HG03342 (cell line): ENCODE data around the gene RAB2B.

Experiments used
- ATAC-seq: cut with Tn5 transposase; IDR thresholded peaks from one replicate; pipeline ENCODE4 v1.9.1; 2021; ENCODE audit warnings: mild to moderate bottlenecking, moderate library complexity; ENCODE audit not compliant: unreplicated experiment

Gene RAB2B

GRCh38 chr14:21476925-21477681 is at the start of gene RAB2B, which contains the start of gene TOX4:
RAB2B (minus strand) TSS chr14:21476959; CDS start chr14:21476872, 87 bp downstream.
TOX4 (plus strand) TSS chr14:21477195; CDS start chr14:21477279, 84 bp downstream.
- peak; percentile 99 for ATAC-seq

DNA sequence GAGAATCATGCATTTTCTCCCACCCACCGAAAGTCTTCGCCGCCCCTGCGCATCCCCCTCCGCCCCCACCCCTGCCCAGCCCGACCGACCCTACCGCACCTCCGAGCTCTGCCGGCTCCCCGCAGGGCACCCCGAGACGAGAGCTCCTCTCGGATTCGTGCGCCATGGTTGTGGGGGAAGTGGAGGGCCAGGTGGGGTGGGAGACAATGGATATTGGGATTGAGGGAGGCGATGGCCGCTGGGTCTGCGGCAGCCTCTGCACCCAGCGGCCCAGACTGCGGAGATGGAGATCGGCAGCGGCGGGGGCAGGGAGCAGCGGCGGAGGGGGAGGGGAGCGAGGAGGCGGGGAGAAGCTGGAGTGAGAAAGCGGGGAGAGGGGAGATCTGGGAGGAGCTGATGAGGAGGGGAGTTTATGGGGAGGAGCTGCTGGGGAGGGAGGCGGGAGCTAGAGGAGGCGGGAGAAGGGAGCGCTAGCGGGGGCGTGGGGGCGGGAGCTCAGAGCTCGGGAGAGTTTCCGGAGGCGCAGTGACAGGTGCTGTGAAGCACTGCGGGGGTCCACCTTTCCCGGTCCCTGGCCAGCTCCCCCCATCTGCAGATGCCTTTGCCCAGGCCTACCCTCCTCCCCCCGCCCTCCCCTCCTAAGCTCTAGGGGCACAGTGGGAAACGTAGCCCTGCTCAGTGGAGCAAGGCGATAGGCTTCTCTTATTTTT is 49.4 kb upstream of the RAB2B start, which contains the start of gene SALL2:
TSS of gene SALL2 (minus strand) at position 385 of the 710 bp plus-strand sequence. CDS start at position 166, 219 bp downstream.
- no peak for ATAC-seq

GRCh38 chr14:21525571-21525961 is 48.8 kb upstream of the RAB2B start:
- ATAC-seq: no peak

GRCh38 chr14:21524575-21525490 is 48.1 kb upstream of the RAB2B start:
- ATAC-seq: no peak

- no peak for ATAC-seq
Observed at GRCh38 chr14:21523203-21523602, 46.4 kb upstream of the RAB2B start.

DNA sequence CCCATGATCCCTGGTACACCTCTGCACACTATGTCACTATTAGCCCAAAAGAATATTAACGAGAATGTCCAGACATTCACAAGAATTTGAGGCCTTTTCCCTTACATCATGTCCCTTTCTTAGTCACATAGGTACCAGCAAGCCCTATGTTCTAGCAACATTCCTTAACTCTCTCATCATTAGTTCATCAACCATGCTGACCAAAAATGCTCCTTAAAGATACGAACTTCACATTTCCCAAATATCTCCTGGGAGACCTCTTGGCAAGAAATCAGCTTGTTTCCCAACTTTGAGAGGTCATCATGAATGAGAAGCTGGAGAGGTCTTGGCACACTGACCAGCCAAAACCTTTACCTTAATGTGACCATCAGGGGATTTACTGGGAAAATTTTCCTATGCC is 44.7 kb upstream of the RAB2B start:
- ATAC-seq: no peak

DNA sequence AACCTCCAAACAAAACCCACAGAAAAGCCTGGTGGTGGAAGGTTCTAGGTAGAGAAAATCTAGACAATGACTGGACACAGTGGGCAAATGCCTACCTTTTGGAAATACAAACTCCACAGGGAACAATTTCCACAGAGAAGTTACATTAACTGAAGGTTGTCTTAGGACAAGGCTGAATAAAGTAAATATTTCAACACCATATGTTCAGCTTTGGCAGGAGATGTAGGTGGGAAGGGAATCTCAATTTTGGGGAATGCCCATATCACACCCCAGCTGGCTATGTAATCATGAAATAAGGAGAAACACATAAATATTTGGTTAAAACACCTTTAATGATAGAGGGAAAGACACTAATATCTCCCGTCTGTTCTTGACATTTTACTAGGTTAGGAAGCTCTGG is 44.0 kb upstream of the RAB2B start:
- ATAC-seq: no peak

- ATAC-seq: no peak
Observed at GRCh38 chr14:21518725-21519124, 42.0 kb upstream of the RAB2B start.

DNA sequence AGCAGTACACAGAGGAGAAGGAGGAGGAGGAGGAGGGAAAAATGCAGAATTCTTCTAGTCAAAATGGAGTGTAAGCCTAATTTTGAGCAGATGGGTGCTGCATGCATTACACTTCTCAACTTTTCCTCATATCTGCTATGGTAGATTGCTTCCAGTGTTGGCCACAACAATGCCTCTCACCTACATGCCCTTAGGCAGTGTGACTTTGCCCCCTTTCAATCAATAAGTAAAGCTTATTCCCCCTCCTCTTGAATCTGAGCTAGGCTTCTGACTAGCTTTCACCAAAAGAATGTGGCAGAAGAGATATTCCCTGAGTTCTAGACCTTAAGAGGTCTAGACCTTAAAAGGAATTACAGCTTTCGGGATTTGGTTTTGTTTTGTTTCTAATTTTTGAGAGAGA is 37.6 kb upstream of the RAB2B start:
- ATAC-seq: no peak

DNA sequence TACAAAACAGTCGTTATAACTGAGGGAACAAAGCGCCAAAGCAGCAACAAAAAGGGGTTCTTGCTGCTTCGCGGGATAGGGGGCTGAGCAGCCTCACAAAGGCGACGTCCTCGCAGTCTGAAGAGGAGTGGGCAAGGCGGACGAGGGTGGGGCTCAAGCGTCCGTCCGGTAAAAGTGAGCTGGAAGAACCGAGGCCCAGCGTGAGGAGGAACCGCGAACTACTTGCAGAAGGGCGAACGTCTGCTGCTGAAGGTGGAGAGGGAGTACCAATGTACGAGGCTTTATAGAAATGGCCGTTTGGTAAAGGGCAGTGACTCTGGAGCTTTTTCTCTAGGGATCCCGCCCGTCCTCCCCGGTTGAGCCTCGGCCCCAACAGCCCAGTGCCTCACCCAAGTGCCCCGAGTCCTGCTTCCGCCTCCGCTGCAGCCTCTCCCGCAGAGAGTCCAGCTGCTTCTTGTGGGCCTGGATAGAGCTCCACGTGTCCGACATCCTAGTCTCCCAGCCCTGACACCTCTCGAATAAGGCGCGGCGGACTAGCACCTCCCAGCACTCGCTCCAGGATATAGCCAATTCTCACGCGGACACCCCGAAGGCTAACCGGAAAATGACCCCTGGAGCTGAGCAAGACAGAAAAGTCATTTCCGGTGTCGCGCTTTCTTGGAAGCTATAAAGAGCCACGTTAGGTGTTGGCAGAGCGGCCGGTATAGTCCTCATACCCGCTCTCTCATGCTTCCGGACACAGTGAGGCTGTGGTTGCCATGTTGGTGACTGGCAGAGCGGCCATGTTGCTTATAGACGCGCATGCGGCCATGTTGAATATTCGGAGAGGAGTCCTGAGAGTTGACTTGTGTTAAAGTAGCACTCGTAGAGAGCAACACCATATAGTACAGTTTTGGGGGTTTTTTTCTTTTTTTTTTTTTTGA is 34.2 kb upstream of the RAB2B start, which contains the start of gene METTL3:
TSS of gene METTL3 (minus strand) at position 606 of the 923 bp plus-strand sequence. CDS start at position 489, 117 bp downstream.
- ATAC-seq: peak; percentile 95

DNA sequence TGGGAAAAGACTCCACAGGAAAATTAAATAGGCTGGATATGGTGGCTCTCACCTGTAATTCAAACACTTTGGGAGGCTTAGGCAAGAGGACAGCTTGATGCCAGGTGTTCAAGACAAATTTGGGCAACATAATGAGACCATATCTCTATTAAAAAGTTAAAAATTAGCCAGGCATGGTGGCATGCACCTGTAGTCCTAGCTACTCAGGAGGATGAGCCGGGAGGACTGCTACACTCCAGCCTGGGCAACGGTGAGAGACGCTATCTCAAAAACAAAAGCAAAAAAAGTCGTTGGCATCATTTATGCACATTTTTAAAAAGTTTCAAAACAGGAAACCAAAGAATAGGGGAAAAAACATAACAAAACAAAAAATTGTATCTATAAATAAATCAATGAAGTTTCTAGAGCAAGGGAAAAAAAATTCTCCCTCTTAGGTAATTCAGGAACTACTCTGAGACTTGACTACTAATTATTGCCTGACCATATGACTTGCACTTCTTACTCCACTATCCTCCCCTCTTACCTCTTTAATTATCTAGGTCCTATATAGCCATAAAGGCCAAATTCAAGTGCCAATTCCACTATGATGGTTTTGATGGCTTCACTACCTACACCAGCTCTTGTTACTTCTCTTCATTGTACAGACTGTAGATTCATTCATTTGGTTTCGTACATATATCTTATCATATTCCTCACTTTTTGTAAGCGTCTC is 32.8 kb upstream of the RAB2B start:
- ATAC-seq: no peak

DNA sequence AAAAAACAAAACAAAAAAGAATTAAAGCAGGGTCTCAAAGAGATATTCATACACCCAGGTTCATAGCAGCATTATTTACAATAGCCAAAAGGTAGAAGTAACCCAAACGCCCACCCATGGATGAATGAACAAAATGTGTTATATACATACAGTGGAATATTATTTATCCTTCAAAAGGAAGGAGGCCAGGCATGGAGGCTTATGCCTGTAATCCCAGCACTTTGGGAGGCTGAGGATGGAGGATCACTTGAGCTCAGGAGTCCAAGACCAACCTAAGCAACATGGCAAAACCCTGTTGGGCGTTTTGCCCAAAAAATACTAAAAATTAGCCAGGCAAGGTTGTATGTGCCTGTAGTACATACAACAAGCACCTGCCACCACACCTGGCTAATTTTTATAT is 29.8 kb upstream of the RAB2B start:
- ATAC-seq: no peak

DNA sequence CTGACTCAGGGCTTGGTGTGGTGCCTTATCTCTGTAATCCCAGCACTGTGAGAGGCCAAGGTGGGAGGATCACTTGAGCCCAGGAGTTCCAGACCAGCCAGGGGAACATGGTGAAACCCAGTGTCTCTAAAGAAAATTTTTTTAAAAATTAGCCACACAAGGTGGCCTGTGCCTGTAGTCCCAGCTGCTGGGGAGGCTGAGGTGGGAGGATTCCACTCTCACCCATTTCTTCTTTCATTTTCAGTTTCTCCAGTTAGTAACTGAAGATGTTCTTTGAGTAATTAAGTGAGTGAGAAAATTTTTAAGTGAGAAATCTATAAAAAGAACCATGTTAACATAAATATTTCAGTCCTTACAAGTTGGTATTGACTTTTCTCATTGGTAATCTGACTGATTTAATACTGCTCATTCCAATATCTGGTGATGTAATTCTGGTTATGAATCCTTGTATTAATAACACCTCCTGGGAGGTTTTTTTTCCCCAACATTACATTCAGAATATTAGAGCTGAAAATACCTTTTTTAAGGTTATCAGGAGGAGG is 28.3 kb upstream of the RAB2B start:
- ATAC-seq: peak; percentile 80

DNA sequence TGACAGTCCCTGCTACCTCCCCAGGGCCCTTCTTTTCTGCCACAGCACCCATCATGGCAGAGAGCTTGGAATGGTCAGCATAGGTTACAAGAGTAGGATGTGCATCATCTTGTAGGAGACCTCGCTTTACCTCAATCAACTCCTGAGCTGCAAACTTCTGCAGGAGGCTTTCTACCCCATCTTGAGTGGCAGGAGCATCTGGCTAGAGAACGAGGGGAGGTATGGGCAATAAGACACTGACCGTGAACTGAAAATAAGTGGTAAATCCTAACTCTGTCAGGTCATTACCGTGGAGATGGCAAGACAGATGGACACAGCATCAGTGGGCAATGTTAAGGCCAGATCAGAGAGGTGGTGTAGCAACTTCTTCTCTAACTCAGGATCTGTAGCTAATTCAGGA is 26.6 kb upstream of the RAB2B start:
- ATAC-seq: no peak

DNA sequence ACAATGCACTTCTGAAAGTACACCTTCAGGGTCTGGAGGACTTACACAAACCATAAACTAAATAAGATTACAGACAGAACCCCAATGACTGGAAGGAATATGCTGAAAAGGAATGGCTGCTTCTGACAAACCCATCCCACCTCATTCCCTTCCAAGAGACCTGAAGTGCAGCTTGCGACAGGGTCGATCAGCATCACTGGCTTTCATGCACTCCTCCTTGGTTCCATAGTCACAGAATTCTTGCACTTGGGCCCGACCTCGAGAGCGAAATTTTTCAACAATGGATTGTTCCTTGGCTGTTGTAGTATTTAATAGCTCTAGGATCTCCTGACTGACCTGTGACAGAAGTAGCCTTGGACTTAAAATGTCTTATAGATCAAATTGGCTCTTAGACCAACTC is 24.8 kb upstream of the RAB2B start:
- no peak for ATAC-seq

DNA sequence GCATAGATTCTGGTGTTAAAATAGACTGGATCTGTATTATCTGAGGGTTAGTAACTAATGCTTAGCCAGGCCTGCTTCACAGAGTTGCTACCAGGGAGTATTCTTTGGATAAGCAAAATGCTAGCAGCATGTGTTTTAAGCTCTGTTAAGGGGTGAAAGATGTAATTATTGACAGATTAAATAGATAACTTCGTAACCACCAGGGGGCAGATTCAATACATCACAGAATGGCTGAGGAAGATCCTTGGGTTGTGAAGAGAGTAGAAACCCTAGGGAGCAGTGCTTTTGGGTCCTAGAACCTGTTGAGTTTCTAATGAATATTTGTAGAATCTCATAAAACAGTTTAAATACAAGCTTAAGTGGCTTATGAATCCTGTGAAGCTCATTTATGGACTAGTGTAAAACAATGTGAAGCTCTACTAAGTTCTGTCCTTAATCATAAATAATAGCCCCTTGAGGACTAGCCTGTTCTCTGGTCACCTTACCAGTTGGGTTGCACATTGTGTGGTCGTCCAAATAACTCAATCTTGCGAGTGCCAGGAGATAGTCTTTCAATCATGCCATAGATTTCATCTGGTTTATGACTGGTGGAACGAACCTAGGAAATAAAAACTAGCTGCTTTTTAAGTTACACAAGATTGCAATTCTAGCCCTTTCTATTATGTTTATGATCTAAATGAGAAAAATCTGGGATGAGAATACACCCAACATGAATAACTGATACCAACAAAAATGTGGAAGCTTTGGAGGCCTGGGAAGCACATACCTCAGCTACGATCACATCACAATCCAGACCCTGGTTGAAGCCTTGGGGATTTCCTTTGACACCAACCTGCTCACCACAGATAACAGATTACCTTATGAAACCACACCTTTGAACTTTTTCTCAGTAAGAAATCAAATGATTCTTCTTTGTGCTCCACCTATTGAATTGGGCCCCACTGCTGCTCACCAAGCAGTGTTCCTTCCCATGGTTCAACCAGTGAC is 22.1 kb upstream of the RAB2B start:
- no peak for ATAC-seq

DNA sequence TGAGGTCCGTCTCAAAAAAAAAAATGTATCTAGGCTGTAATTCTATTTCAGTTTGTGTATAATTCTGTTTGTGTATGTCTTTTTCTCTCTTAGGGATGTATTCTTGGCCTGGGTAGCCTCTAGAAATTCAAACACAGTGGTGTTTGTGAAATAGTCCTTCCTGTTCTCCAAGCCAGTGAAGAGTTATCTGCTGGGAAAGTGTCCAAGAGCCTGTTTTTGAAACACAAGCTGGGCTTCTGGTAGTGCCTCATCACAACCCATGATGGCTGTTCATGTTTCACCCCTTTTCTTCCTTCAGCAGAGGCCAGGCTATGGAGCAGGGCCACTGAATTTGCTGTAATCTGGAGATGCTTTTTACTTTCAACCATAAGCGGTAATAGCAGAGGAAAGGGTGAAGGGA is 19.7 kb upstream of the RAB2B start:
- no peak for ATAC-seq
